ENCODE results near the gene FASTKD3.

Gene FASTKD3

DNA sequence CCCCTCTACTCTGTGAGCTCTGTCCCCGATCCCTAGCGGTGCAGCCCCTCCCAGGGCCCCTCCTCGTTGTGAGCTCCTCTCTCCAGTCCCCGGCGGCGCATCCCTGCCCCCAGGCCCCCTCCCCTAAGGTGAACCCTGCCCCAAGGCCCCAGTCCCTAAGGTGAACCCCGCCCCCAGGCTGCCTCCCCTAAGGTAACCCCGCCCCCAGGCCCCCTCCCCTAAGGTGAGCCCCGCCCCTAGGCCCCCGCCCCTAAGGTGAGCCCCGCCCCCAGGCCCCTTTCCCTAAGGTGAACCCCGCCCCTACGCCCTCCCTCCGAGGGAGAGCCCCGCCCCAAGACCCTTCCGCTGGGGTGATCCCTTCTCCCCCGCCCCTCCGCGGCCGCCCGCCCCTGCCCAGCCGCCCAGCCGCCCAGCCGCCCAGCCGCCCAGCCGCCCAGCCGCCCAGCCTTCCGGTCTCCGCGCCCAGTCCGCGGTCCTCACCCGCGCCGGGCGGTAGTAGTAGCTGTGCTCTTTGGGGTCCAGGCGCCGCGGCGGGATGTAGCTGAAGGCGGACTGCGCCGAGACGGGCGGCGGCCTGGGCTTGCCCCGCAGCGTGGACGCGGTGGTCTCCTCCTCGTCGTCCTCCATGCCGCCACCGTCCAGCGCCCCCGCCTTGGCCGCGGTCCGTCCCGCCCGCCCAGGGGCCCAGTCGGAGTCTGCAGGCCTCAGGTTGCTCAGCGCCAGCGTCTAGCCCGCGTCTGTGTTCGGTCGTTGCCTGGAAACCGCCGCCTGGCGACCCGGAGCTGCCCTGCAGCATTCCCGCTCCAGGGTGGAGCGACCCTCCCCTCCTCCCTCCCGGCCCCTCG is 18.2 kb downstream of the FASTKD3 start, which contains the start of gene CFAP90:
CFAP90 (minus strand) TSS at position 739 of the 845 bp plus-strand sequence; CDS start at position 627, 112 bp downstream.
- H2AFZ ChIP-seq (ENCODE audit: low read length) = peak within 1 kb of the TSS; percentile 96
- DNase-seq (ENCODE audit: low spot score) = peak; percentile 77
- peak within 1 kb of the TSS; percentile 81 for H3K4me2 ChIP-seq (ENCODE audit: insufficient read depth, low read length, poor library complexity, severe bottlenecking)
- H3K27ac ChIP-seq (replicated peaks; ENCODE audit: low read length) = peak within 1 kb of the TSS; percentile 82
- peaks cover 3% of the 10 kb centered on the region in 2 donors for H3K9me3 ChIP-seq (replicated peaks in 1 of 2; ENCODE audit: control insufficient read depth in 2 of 2, insufficient read depth in 1 of 2, low read depth in 1 of 2, low read length in 2 of 2)
- peak within 1 kb of the TSS; percentile 90 for H3K14ac ChIP-seq (ENCODE audit: low read length)
- H3K4me1 ChIP-seq (ENCODE audit: control insufficient read depth in 2 of 2, insufficient read depth in 1 of 2, low read depth in 1 of 2, low read length in 2 of 2) = peaks cover 3 to 5% of the 10 kb centered on the region in 2 donors
- no peak within 1 kb of the TSS for H3K4ac ChIP-seq (ENCODE audit: low read length)
- H3K79me1 ChIP-seq (ENCODE audit: low read depth, low read length) = no peaks in the 10 kb centered on the region
- H4K91ac ChIP-seq (ENCODE audit: low read depth, low read length, poor library complexity) = no peak within 1 kb of the TSS
- H3K27me3 ChIP-seq (ENCODE audit: control insufficient read depth in 3 of 3, insufficient read depth in 3 of 3, low read depth in 1 of 3, low read length in 3 of 3) = peaks cover 0 to 18% (median 3%) of the 10 kb centered on the region in 3 experiments
- peak within 1 kb of the TSS; percentile 11 for H2BK120ac ChIP-seq (ENCODE audit: low read depth, low read length)
- H3K9ac ChIP-seq (ENCODE audit: low read depth, low read length, poor library complexity) = peak within 1 kb of the TSS; percentile 95
- H4K8ac ChIP-seq (ENCODE audit: low read depth, low read length) = peak within 1 kb of the TSS; percentile 21
- peak within 1 kb of the TSS; percentile 95 for H3K18ac ChIP-seq (ENCODE audit: low read length)
- peak within 1 kb of the TSS; percentile 79 for H2BK5ac ChIP-seq (ENCODE audit: low read length)
- peak within 1 kb of the TSS; percentile 55 to 94 for H3K4me3 ChIP-seq (ENCODE audit: low read length in 2 of 2)
- peak within 1 kb of the TSS; percentile 66 for H2BK15ac ChIP-seq (ENCODE audit: low read length)
- H2BK12ac ChIP-seq (ENCODE audit: low read length) = peak within 1 kb of the TSS; percentile 63
- no peaks in the 10 kb centered on the region for H3K36me3 ChIP-seq (replicated peaks in 1 of 2; ENCODE audit: control insufficient read depth in 2 of 2, insufficient read depth in 2 of 2, low read length in 2 of 2)
- H2AK5ac ChIP-seq (ENCODE audit: low read depth, low read length) = peak within 1 kb of the TSS; percentile 90
- no peak within 1 kb of the TSS for H3K23ac ChIP-seq (ENCODE audit: low read depth, low read length, poor library complexity)
- WGBS, 2 donors (ENCODE audit: extremely low coverage in 2 of 2, insufficient read length in 2 of 2, insufficient replicate concordance in 1 of 2) = no CpG with 5 or more reads among the region's 76 CpGs

GRCh38 chr5:7849681-7850394 is 19.0 kb downstream of the FASTKD3 start:
- peak overlapping the region; percentile 9 for H3K27ac ChIP-seq (replicated peaks; ENCODE audit: low read length)
- H3K9me3 ChIP-seq (replicated peaks in 1 of 2; ENCODE audit: control insufficient read depth in 2 of 2, insufficient read depth in 1 of 2, low read depth in 1 of 2, low read length in 2 of 2) = peaks cover 3% of the 10 kb centered on the region in 2 donors
- no peak overlapping the region for H3K4ac ChIP-seq (ENCODE audit: low read length)
- peak overlapping the region; percentile 73 for H3K9ac ChIP-seq (ENCODE audit: low read depth, low read length, poor library complexity)
- no CpG with 5 or more reads among the region's 44 CpGs for WGBS, 2 donors (ENCODE audit: extremely low coverage in 2 of 2, insufficient read length in 2 of 2, insufficient replicate concordance in 1 of 2)
- H2AK5ac ChIP-seq (ENCODE audit: low read depth, low read length) = no peak overlapping the region
- H2BK15ac ChIP-seq (ENCODE audit: low read length) = peak overlapping the region; percentile 35
- no peak overlapping the region for H4K91ac ChIP-seq (ENCODE audit: low read depth, low read length, poor library complexity)
- H3K36me3 ChIP-seq (replicated peaks in 1 of 2; ENCODE audit: control insufficient read depth in 2 of 2, insufficient read depth in 2 of 2, low read length in 2 of 2) = no peaks in the 10 kb centered on the region
- no peaks in the 10 kb centered on the region for H3K79me1 ChIP-seq (ENCODE audit: low read depth, low read length)
- H2AFZ ChIP-seq (ENCODE audit: low read length) = peak overlapping the region; percentile 94
- peak overlapping the region; percentile 63 for H3K14ac ChIP-seq (ENCODE audit: low read length)
- peak overlapping the region; percentile 55 to 83 for H3K4me3 ChIP-seq (ENCODE audit: low read length in 2 of 2)
- peak; percentile 62 for DNase-seq (ENCODE audit: low spot score)
- peaks cover 0 to 18% (median 3%) of the 10 kb centered on the region in 3 experiments for H3K27me3 ChIP-seq (ENCODE audit: control insufficient read depth in 3 of 3, insufficient read depth in 3 of 3, low read depth in 1 of 3, low read length in 3 of 3)
- H2BK120ac ChIP-seq (ENCODE audit: low read depth, low read length) = no peak overlapping the region
- peaks cover 5 to 7% of the 10 kb centered on the region in 2 donors for H3K4me1 ChIP-seq (ENCODE audit: control insufficient read depth in 2 of 2, insufficient read depth in 1 of 2, low read depth in 1 of 2, low read length in 2 of 2)
- H2BK12ac ChIP-seq (ENCODE audit: low read length) = no peak overlapping the region
- H4K8ac ChIP-seq (ENCODE audit: low read depth, low read length) = no peak overlapping the region
- peak overlapping the region; percentile 81 for H3K4me2 ChIP-seq (ENCODE audit: insufficient read depth, low read length, poor library complexity, severe bottlenecking)
- H2BK5ac ChIP-seq (ENCODE audit: low read length) = no peak overlapping the region
- no peak overlapping the region for H3K23ac ChIP-seq (ENCODE audit: low read depth, low read length, poor library complexity)
- peak overlapping the region; percentile 79 for H3K18ac ChIP-seq (ENCODE audit: low read length)

- Histone ChIP-seq H2AFZ (ENCODE audit: low read length) (no peak overlapping the region), H2AK5ac (ENCODE audit: low read depth, low read length) (no peak overlapping the region), H3K4me1 (ENCODE audit: control insufficient read depth in 2 of 2, insufficient read depth in 1 of 2, low read depth in 1 of 2, low read length in 2 of 2) (peaks cover 5 to 7% of the 10 kb centered on the region in 2 donors), H3K18ac (ENCODE audit: low read length) (no peak overlapping the region), H3K4me3 (ENCODE audit: low read length in 2 of 2) (no peak overlapping the region), H2BK120ac (ENCODE audit: low read depth, low read length) (no peak overlapping the region), H3K9ac (ENCODE audit: low read depth, low read length, poor library complexity) (no peak overlapping the region), H3K27ac (replicated peaks; ENCODE audit: low read length) (no peak overlapping the region), H2BK15ac (ENCODE audit: low read length) (no peak overlapping the region), H3K4me2 (ENCODE audit: insufficient read depth, low read length, poor library complexity, severe bottlenecking) (no peak overlapping the region), H3K4ac (ENCODE audit: low read length) (no peak overlapping the region), H2BK5ac (ENCODE audit: low read length) (no peak overlapping the region), H3K14ac (ENCODE audit: low read length) (no peak overlapping the region), H2BK12ac (ENCODE audit: low read length) (no peak overlapping the region), H3K79me1 (ENCODE audit: low read depth, low read length) (no peaks in the 10 kb centered on the region), H3K27me3 (ENCODE audit: control insufficient read depth in 3 of 3, insufficient read depth in 3 of 3, low read depth in 1 of 3, low read length in 3 of 3) (peaks cover 0 to 18% (median 3%) of the 10 kb centered on the region in 3 experiments), H3K9me3 (replicated peaks in 1 of 2; ENCODE audit: control insufficient read depth in 2 of 2, insufficient read depth in 1 of 2, low read depth in 1 of 2, low read length in 2 of 2) (peaks cover 0 to 3% of the 10 kb centered on the region in 2 donors), H3K36me3 (replicated peaks in 1 of 2; ENCODE audit: control insufficient read depth in 2 of 2, insufficient read depth in 2 of 2, low read length in 2 of 2) (no peaks in the 10 kb centered on the region), H3K23ac (ENCODE audit: low read depth, low read length, poor library complexity) (no peak overlapping the region), H4K8ac (ENCODE audit: low read depth, low read length) (no peak overlapping the region), H4K91ac (ENCODE audit: low read depth, low read length, poor library complexity) (no peak overlapping the region)
- DNase-seq (ENCODE audit: low spot score) = no peak
- WGBS, 2 donors (ENCODE audit: extremely low coverage in 2 of 2, insufficient read length in 2 of 2, insufficient replicate concordance in 1 of 2) = no CpG with 5 or more reads among the region's 2 CpGs
Observed at GRCh38 chr5:7848296-7848695, 20.5 kb downstream of the FASTKD3 start.

DNA sequence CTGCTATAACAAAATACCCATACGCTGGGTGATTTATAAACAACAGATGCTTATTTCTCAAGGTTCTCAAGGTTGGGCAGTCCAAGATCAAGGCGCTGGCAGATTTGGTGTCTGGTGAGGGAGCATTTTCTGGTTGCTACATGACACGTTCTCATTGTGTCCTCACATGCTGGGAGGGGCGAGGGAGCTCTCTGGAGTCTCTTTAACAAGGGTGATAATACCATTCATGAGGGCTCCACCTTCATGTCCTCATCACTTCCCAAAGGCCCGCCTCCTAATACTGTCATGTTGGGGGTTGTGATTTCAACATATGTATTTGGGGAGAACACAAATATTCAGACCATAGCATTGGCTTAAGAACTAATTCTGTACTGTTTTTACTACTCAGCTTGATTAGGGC is 22.5 kb downstream of the FASTKD3 start:
- Histone ChIP-seq H3K27me3 (ENCODE audit: control insufficient read depth in 3 of 3, insufficient read depth in 3 of 3, low read depth in 1 of 3, low read length in 3 of 3) (peaks cover 0 to 18% (median 3%) of the 10 kb centered on the region in 3 experiments), H3K4me3 (ENCODE audit: low read length in 2 of 2) (no peak overlapping the region), H2AFZ (ENCODE audit: low read length) (no peak overlapping the region), H3K9me3 (replicated peaks in 1 of 2; ENCODE audit: control insufficient read depth in 2 of 2, insufficient read depth in 1 of 2, low read depth in 1 of 2, low read length in 2 of 2) (peaks cover 0 to 1% of the 10 kb centered on the region in 2 donors), H3K14ac (ENCODE audit: low read length) (no peak overlapping the region), H2BK5ac (ENCODE audit: low read length) (no peak overlapping the region), H2BK120ac (ENCODE audit: low read depth, low read length) (no peak overlapping the region), H2BK15ac (ENCODE audit: low read length) (no peak overlapping the region), H4K91ac (ENCODE audit: low read depth, low read length, poor library complexity) (no peak overlapping the region), H2BK12ac (ENCODE audit: low read length) (no peak overlapping the region), H3K23ac (ENCODE audit: low read depth, low read length, poor library complexity) (no peak overlapping the region), H3K9ac (ENCODE audit: low read depth, low read length, poor library complexity) (no peak overlapping the region), H3K4me1 (ENCODE audit: control insufficient read depth in 2 of 2, insufficient read depth in 1 of 2, low read depth in 1 of 2, low read length in 2 of 2) (peaks cover 5 to 7% of the 10 kb centered on the region in 2 donors), H3K79me1 (ENCODE audit: low read depth, low read length) (no peaks in the 10 kb centered on the region), H3K4ac (ENCODE audit: low read length) (no peak overlapping the region), H2AK5ac (ENCODE audit: low read depth, low read length) (no peak overlapping the region), H3K18ac (ENCODE audit: low read length) (no peak overlapping the region), H3K27ac (replicated peaks; ENCODE audit: low read length) (no peak overlapping the region), H3K4me2 (ENCODE audit: insufficient read depth, low read length, poor library complexity, severe bottlenecking) (no peak overlapping the region), H3K36me3 (replicated peaks in 1 of 2; ENCODE audit: control insufficient read depth in 2 of 2, insufficient read depth in 2 of 2, low read length in 2 of 2) (no peaks in the 10 kb centered on the region), H4K8ac (ENCODE audit: low read depth, low read length) (no peak overlapping the region)
- no CpG with 5 or more reads among the region's 5 CpGs for WGBS, 2 donors (ENCODE audit: extremely low coverage in 2 of 2, insufficient read length in 2 of 2, insufficient replicate concordance in 1 of 2)
- no peak for DNase-seq (ENCODE audit: low spot score)

All from neuronal stem cell (in vitro differentiated cells).